Measurements from ENCODE around the gene IDUA. TPM values are rescaled to one million over a fixed set of nuclear protein-coding genes. Genes with fewer than 3 reads are reported as not detected.
"Not testable (repeated sequence)": the region's sequence is repeated elsewhere in the genome, so short reads cannot be mapped to it uniquely, and the experiment has no call there.

Gene IDUA
- total RNA-seq, 6 experiments from 2014 or later, result 20.9 to 40.3 (median 23.3) TPM

- Mint-ChIP-seq H3K9me3 (no peaks in the 10 kb centered on the region), H3K27ac (no peak overlapping the region), H3K27me3 (ENCODE audit: insufficient read depth) (peaks cover 41% of the 10 kb centered on the region), H3K36me3 (ENCODE audit: low read depth) (no peaks in the 10 kb centered on the region), H3K4me1 (ENCODE audit: low read depth) (peaks cover 26% of the 10 kb centered on the region), H3K4me3 (no peak overlapping the region)
- TF ChIP-seq CTCF (IDR thresholded peaks at IDR 0.05), result no peak
- DNase-seq, result no peak
Observed at GRCh38 chr4:1051472-1051871, 64.6 kb downstream of the IDUA start.

DNA sequence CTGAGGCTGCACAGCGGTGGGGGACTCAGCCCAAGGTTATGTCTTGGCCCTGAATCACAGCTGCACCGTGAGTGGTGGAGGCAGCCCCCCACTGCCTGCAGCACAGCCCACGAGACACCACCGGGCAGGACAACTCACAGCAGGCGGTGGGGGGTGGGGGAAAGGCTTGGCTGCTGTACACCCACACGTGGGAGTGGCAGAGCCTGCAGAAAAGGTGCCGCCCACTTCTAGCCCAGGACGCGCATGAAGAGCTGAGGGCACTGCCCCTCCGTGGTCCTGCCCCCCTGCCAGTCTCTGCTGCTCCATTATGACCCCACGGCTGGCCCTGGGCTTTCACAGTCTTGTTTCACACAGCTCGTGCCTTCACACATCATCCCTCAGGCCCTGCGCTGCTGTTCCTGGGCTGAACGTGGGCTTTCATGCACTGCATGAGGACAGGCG is 65.4 kb downstream of the IDUA start:
- Mint-ChIP-seq H3K4me1 (ENCODE audit: low read depth) (peaks cover 19% of the 10 kb centered on the region), H3K4me3 (0 out of 2 replicates have a peak overlapping the region, but pooled peaks have one; percentile 42), H3K9me3 (no peaks in the 10 kb centered on the region), H3K27ac (no peak overlapping the region), H3K27me3 (ENCODE audit: insufficient read depth) (peaks cover 46% of the 10 kb centered on the region), H3K36me3 (ENCODE audit: low read depth) (no peaks in the 10 kb centered on the region)
- no peak for DNase-seq
- no peak for TF ChIP-seq CTCF (IDR thresholded peaks at IDR 0.05)

GRCh38 chr4:1053080-1053661 is 66.3 kb downstream of the IDUA start:
- peak; percentile 79 for DNase-seq
- Mint-ChIP-seq H3K4me1 (ENCODE audit: low read depth) (peaks cover 16% of the 10 kb centered on the region), H3K4me3 (peak overlapping the region; percentile 37; the same call in 1 of the 2 replicates), H3K27me3 (ENCODE audit: insufficient read depth) (peaks cover 54% of the 10 kb centered on the region), H3K27ac (peak overlapping the region; percentile 61; the same call in 1 of the 2 replicates), H3K9me3 (no peaks in the 10 kb centered on the region), H3K36me3 (ENCODE audit: low read depth) (no peaks in the 10 kb centered on the region)
- no peak for TF ChIP-seq CTCF (IDR thresholded peaks at IDR 0.05)

DNA sequence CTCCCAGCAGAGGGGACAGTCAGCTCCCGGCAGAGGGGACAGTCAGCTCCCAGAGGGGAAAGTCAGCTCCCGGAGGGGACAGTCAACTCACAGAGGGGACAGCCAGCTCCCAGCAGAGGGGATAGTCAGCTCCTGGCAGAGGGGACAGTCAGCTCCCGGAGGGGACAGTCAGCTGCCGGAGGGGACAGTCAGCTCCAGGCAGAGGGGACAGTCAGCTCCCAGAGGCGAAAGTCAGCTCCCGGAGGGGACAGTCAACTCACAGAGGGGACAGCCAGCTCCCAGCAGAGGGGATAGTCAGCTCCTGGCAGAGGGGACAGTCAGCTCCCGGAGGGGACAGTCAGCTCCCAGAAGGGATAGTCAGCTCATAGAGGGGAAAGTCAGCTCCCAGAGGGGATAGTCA is 67.0 kb downstream of the IDUA start:
- not testable (repeated sequence) for H3K4me3 Mint-ChIP-seq; H3K36me3 Mint-ChIP-seq (ENCODE audit: low read depth); DNase-seq; H3K27ac Mint-ChIP-seq; H3K9me3 Mint-ChIP-seq
- Mint-ChIP-seq H3K27me3 (ENCODE audit: insufficient read depth) (peaks cover 59% of the 10 kb centered on the region), H3K4me1 (ENCODE audit: low read depth) (peaks cover 18% of the 10 kb centered on the region)

Other genes starting within 250 kb of the IDUA start
- under 1 TPM in 5 of 6 experiments, not detected in 1; 0.12 to 0.32 (median 0.20) TPM for gene CPLX1, start 160.9 kb upstream of the IDUA start, total RNA-seq (2021; fragmentation: NEBNext Ultra II Directional; extraction: Animal tissue kit (Norgen Biotek cat#: 25700))
- 10 to 100 TPM; 65.8 to 72.9 (median 69.1) TPM for gene GAK, start 54.7 kb upstream of the IDUA start, total RNA-seq (2021; fragmentation: NEBNext Ultra II Directional; extraction: Animal tissue kit (Norgen Biotek cat#: 25700))
- 10 to 100 TPM; 27.8 to 41.8 (median 34.1) TPM for gene TMEM175, start 54.6 kb upstream of the IDUA start, total RNA-seq (2021; fragmentation: NEBNext Ultra II Directional; extraction: Animal tissue kit (Norgen Biotek cat#: 25700))
- gene DGKQ, start 13.5 kb upstream of the IDUA start, total RNA-seq (2021; fragmentation: NEBNext Ultra II Directional; extraction: Animal tissue kit (Norgen Biotek cat#: 25700)), result 10 to 100 TPM; 11.3 to 14.9 (median 13.1) TPM
- gene SLC26A1, start 6.4 kb downstream of the IDUA start, total RNA-seq (2021; fragmentation: NEBNext Ultra II Directional; extraction: Animal tissue kit (Norgen Biotek cat#: 25700)), result under 1 TPM in 3 of 6 experiments, not detected in 3; 0.16 to 0.38 (median 0.19) TPM
- 10 to 100 TPM; 15.4 to 40.8 (median 17.3) TPM for gene FGFRL1, start 24.6 kb downstream of the IDUA start, total RNA-seq (2021; fragmentation: NEBNext Ultra II Directional; extraction: Animal tissue kit (Norgen Biotek cat#: 25700))
- gene RNF212, start 126.5 kb downstream of the IDUA start, total RNA-seq (2021; fragmentation: NEBNext Ultra II Directional; extraction: Animal tissue kit (Norgen Biotek cat#: 25700)), result not detected
- gene SPON2, start 185.5 kb downstream of the IDUA start, total RNA-seq (2021; fragmentation: NEBNext Ultra II Directional; extraction: Animal tissue kit (Norgen Biotek cat#: 25700)), result 10 to 100 TPM; 12.0 to 53.5 (median 48.2) TPM

Data from HFFc6 (cell line).